Measurements from ENCODE around the gene PTGDS.

- no peak for TF ChIP-seq SP1 (IDR thresholded peaks at IDR 0.05; ENCODE audit: low read depth, low read length)
- no peak for TF ChIP-seq ZNF592 (IDR thresholded peaks at IDR 0.05)
- TF ChIP-seq CTCF (IDR thresholded peaks at IDR 0.05 in 2 of 3, conservative IDR thresholded peaks at IDR 0.05 in 1 of 3; ENCODE audit: control insufficient read depth in 2 of 3, extremely low read depth in 1 of 3, insufficient read depth in 1 of 3, low read depth in 3 of 3, low read length in 3 of 3) = no peak
- no peak for TF ChIP-seq RAD21 (IDR thresholded peaks at IDR 0.05; ENCODE audit: insufficient read depth, low read depth, low read length)
- no peak for TF ChIP-seq MYC (IDR thresholded peaks at IDR 0.05; ENCODE audit: insufficient read depth, insufficient read length, insufficient replicate concordance, low read length, severe bottlenecking)
- no peak for TF ChIP-seq REST (IDR thresholded peaks at IDR 0.05; ENCODE audit: low read depth, low read length)
- TF ChIP-seq BCL3 (IDR thresholded peaks at IDR 0.05; ENCODE audit: borderline replicate concordance, insufficient read depth, low read depth, low read length, poor library complexity, severe bottlenecking) = peak; percentile 32
- TF ChIP-seq IKZF1 (conservative IDR thresholded peaks at IDR 0.05) = no peak
- no peak for TF ChIP-seq TCF7 (IDR thresholded peaks at IDR 0.05; ENCODE audit: borderline replicate concordance)
- no peak for TF ChIP-seq POLR2A (IDR thresholded peaks at IDR 0.05; ENCODE audit: low read depth, low read length)
- TF ChIP-seq ZNF217 (IDR thresholded peaks at IDR 0.05) = no peak
- TF ChIP-seq ATF2 (IDR thresholded peaks at IDR 0.05; ENCODE audit: low read length) = no peak
- TF ChIP-seq ETV6 (conservative IDR thresholded peaks at IDR 0.05 in 1 of 2, IDR thresholded peaks at IDR 0.05 in 1 of 2; ENCODE audit: borderline replicate concordance in 1 of 2, low read depth in 1 of 2) = no peak
- no peak for TF ChIP-seq POU2F2 (IDR thresholded peaks at IDR 0.05; ENCODE audit: borderline replicate concordance, low read depth, low read length)
Measured at GRCh38 chr9:136954270-136955083, 22.8 kb upstream of the PTGDS start.
